ENCODE data around the gene DNAJA3. TPM values are rescaled to one million over a fixed set of nuclear protein-coding genes. Genes with fewer than 3 reads are reported as not detected.

DNAJA3 gene
- total and polyA plus RNA-seq, 2 of the 4 experiments (the other 2 are of a cell fraction) = 38.0 to 40.2 TPM

- no peak for ATAC-seq (ENCODE audit: low read depth)
- H3K14ac ChIP-seq (replicated peaks; ENCODE audit: low read depth, low read length) = no peak overlapping the region
- in situ Hi-C loops (cut with MboI; ENCODE audit: low sequenced_read_pairs) = no loop called here
These were observed 25.4 kb downstream of the DNAJA3 start for GRCh38 chr16:4450931-4451519.

More at GRCh38 chr16:4450931-4451519, 25.4 kb downstream of the DNAJA3 start:
- no peak overlapping the region for H3K56ac ChIP-seq (ENCODE audit: extremely low read depth, insufficient read depth, low read length)
- no peak overlapping the region for H4K91ac ChIP-seq (ENCODE audit: insufficient read depth, low read depth, low read length)
- dilution Hi-C loops (cut with HindIII; ENCODE audit: low sequenced_read_pairs, unreplicated experiment) = no loop called here
- no peak overlapping the region for H4K5ac ChIP-seq (ENCODE audit: low read depth, low read length)
- H2BK120ac ChIP-seq (ENCODE audit: low read depth, low read length) = no peak overlapping the region
- H3K4me1 ChIP-seq (ENCODE audit: control insufficient read depth, insufficient read depth, low read length) = no peaks in the 10 kb centered on the region
- peaks cover 15% of the 10 kb centered on the region for H4K20me1 ChIP-seq (ENCODE audit: insufficient read depth, low read length)
- no peak overlapping the region for H2BK15ac ChIP-seq (ENCODE audit: low read depth, low read length)
- no peak overlapping the region for H2BK5ac ChIP-seq (ENCODE audit: low read depth, low read length, poor library complexity, severe bottlenecking)
- no peak overlapping the region for H3K4ac ChIP-seq (ENCODE audit: low read depth, low read length)
- H4K8ac ChIP-seq (ENCODE audit: low read depth in 2 of 2, low read length in 2 of 2) = no peak overlapping the region
- no peak overlapping the region for H3K4me3 ChIP-seq (ENCODE audit: insufficient read depth, low read depth, low read length)
- peaks cover 10 to 16% of the 10 kb centered on the region in 2 experiments for H3K79me1 ChIP-seq (ENCODE audit: low read depth in 1 of 2, low read length in 2 of 2)
- DNase-seq = no peak
- no peak overlapping the region for H2AFZ ChIP-seq (replicated peaks; ENCODE audit: low read length, poor library complexity)
- H3K27me3 ChIP-seq (ENCODE audit: control insufficient read depth, insufficient read depth, low read length) = no peaks in the 10 kb centered on the region
- H2AK9ac ChIP-seq (replicated peaks; ENCODE audit: low read depth, low read length, poor library complexity) = no peak overlapping the region
- no peak overlapping the region for H3K27ac ChIP-seq (ENCODE audit: insufficient read depth, low read length)
- intact Hi-C loops (cut with micrococcal nuclease) = no loop called here
- no peak overlapping the region for H2AK5ac ChIP-seq (ENCODE audit: low read depth, low read length)
- H3K9me1 ChIP-seq (ENCODE audit: insufficient read depth, low read length) = 0 out of 2 replicates have a peak, but pooled peaks cover 7% of the 10 kb centered on the region
- TF ChIP-seq BHLHE40 (IDR thresholded peaks at IDR 0.05; ENCODE audit: low read depth, low read length) (no peak), MAFK (IDR thresholded peaks at IDR 0.05; ENCODE audit: low read depth, low read length) (no peak), POLR2A (IDR thresholded peaks at IDR 0.05; ENCODE audit: low read depth, low read length) (no peak), RCOR1 (IDR thresholded peaks at IDR 0.05; ENCODE audit: insufficient replicate concordance, low read length) (no peak), RFX5 (IDR thresholded peaks at IDR 0.05; ENCODE audit: low read depth, low read length) (no peak), FOS (IDR thresholded peaks at IDR 0.05; ENCODE audit: low read depth, low read length) (no peak), SMC3 (IDR thresholded peaks at IDR 0.05; ENCODE audit: low read depth, low read length) (no peak), NFE2L2 (IDR thresholded peaks at IDR 0.05; ENCODE audit: low read depth, low read length) (no peak), ELK1 (IDR thresholded peaks at IDR 0.05; ENCODE audit: borderline replicate concordance, low read depth, low read length) (no peak), CEBPB (IDR thresholded peaks at IDR 0.05; ENCODE audit: low read depth, low read length) (no peak), USF2 (IDR thresholded peaks at IDR 0.05; ENCODE audit: low read depth, low read length) (no peak), MXI1 (IDR thresholded peaks at IDR 0.05; ENCODE audit: borderline replicate concordance, low read depth, low read length) (no peak), RAD21 (IDR thresholded peaks at IDR 0.05; ENCODE audit: low read length) (no peak), CTCF (conservative IDR thresholded peaks at IDR 0.05; ENCODE audit: low read depth, low read length) (no peak), MAZ (IDR thresholded peaks at IDR 0.05; ENCODE audit: borderline replicate concordance, low read depth, low read length) (no peak)
- H2BK20ac ChIP-seq (ENCODE audit: low read depth, low read length) = no peak overlapping the region
- POLR2A ChIA-PET (ENCODE audit: unreplicated experiment) = no interaction called here
- H3K18ac ChIP-seq (ENCODE audit: low read depth, low read length) = no peak overlapping the region
- H3K23ac ChIP-seq (ENCODE audit: low read depth, low read length) = no peak overlapping the region
- no TSS peak for BruUV-seq (replicated peaks)
- peaks cover 59% of the 10 kb centered on the region for H3K36me3 ChIP-seq (ENCODE audit: control insufficient read depth, insufficient read depth, low read length)
- H3K9ac ChIP-seq (ENCODE audit: low read depth, low read length) = no peak overlapping the region
- H3K9me3 ChIP-seq (ENCODE audit: control insufficient read depth, insufficient read depth, low read length) = no peaks in the 10 kb centered on the region
- H3K4me2 ChIP-seq (ENCODE audit: low read depth, low read length) = no peak overlapping the region
- CTCF ChIA-PET = no interaction called here
- WGBS, 2 experiments (ENCODE audit: extremely low coverage in 2 of 2, insufficient read length in 1 of 2) = 100% methylated on average over 5 of the region's 14 CpGs; no CpG with 5 or more reads in 1 of the 2 experiments
